AG09309 (cell line): Measurements from ENCODE around the gene CACNA1C.

ENCODE experiments used
- DNase-seq: peaks from one replicate; pipeline ENCODE4 v3.0.0-alpha.2; 2010; ENCODE audit warnings: low read depth
- H3K4me3 ChIP-seq: 2 replicates; pipeline ENCODE4 v1.5.1; 2011; ENCODE audit warnings: mild to moderate bottlenecking, low read depth, low read length, moderate library complexity; ENCODE audit not compliant: control insufficient read depth
- CTCF ChIP-seq: IDR thresholded peaks from 2 replicates; pipeline ENCODE4 v1.5.1; 2011; ENCODE audit warnings: mild to moderate bottlenecking, low read depth, low read length, inconsistent platforms; ENCODE audit not compliant: insufficient read depth, control insufficient read depth; ENCODE audit errors: missing control alignments

Gene CACNA1C

DNA sequence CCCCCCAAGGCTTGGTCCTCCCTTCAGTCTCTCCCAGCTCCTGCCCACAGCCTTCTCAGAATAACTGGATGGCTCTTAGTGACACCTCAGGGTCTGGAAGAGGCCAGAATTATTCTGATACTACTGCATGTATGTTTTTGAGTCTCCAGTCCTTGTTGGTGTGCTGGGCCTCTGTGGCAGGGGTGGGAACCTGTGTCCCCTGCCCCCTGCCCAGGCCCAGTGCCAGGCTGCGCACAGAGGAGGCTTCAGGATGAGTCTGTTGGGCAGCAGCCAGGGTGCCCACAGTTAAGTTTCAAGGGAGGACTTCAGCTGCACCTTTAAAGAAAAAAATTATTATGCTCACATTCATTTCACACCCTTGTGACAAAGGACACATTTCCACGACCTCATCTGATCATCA lies 348.3 kb downstream of the CACNA1C start:
- no peak overlapping the region for H3K4me3 ChIP-seq
- no peak for TF ChIP-seq CTCF
- no peak for DNase-seq

- no peak overlapping the region for H3K4me3 ChIP-seq
- DNase-seq = no peak
- TF ChIP-seq CTCF = no peak
Measured at GRCh38 chr12:2402073-2402579, 349.3 kb downstream of the CACNA1C start.

- no peak for DNase-seq
- H3K4me3 ChIP-seq = no peak overlapping the region
- TF ChIP-seq CTCF = no peak
Measured at GRCh38 chr12:2403221-2403976, 350.6 kb downstream of the CACNA1C start.

DNA sequence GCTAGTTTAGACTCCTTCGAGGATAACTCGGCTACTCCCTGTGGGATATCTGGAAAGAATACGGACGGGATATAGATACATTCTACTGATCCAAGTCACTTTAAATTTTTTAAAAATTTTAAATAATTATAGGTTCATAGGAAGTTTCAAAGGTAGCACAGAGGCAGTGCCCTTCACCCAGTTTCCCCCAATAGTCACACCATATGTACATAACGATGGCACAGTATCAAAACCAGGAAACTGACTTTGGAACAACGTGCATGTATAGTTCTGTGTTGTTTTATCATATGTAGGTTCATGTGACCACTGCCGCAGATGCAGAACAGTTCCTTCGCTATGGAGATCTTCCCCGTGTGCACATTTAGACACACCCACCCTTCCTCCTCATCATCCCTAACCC lies 352.3 kb downstream of the CACNA1C start:
- no peak for DNase-seq
- H3K4me3 ChIP-seq = no peak overlapping the region
- no peak for TF ChIP-seq CTCF

DNA sequence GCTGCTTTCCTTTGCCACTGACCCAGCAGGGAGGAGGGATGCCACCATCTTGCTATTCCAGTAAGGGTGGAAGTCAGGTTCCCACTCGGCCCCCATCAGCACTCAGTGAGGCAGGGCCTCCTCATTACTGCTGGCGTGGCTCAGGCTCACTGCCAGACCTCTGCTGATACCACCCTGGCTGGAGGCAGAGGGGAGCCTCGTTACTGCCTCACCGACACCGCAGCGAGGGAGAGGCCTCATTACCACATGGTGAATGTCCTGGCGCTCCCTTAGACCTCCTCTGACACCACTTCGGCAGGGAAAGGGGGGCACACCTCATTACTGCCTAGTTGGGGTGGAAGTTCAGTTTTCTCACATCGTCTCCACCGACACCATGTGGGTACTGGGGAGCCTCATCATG lies 354.1 kb downstream of the CACNA1C start:
- TF ChIP-seq CTCF = no peak
- DNase-seq = no peak

DNA sequence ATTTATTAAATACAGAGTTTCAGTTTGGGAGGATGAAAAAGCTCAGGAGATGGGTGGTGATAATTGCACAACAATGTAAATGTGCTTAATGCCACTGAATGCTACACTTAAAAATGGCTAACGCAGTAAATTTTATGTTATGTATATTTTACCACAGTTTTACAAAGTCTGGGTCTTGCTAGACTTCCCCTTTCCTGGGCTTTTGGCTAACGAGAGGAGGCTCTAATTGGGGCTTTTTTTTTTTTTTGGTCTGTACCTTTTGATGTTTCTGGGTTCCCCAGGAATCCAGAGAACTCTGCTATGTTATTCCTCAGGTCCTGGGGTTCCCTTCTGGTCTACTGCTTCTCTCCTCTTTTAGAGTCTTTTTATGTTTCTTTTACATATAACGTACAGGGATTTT lies 355.5 kb downstream of the CACNA1C start:
- H3K4me3 ChIP-seq = no peak overlapping the region
- no peak for TF ChIP-seq CTCF
- DNase-seq = no peak

More for the DNA sequence above, 354.1 kb downstream of the CACNA1C start:
- no peak overlapping the region for H3K4me3 ChIP-seq

GRCh38 chr12:2409656-2410265 lies 357.0 kb downstream of the CACNA1C start:
- H3K4me3 ChIP-seq = no peak overlapping the region
- TF ChIP-seq CTCF = no peak
- no peak for DNase-seq
